GM12878 (cell line): ENCODE measurements around the gene SLC6A11. TPM values are rescaled to one million over a fixed set of nuclear protein-coding genes. Genes with fewer than 3 reads are reported as not detected.

Experiments
- ATAC-seq: fragments of 200-7000 bp; cut with Tn5 transposase; 3 replicates; pipeline ENCODE4 v1.9.1; 2020; ENCODE audit warnings: mild to moderate bottlenecking, moderate library complexity
- BruUV-seq: library from RNA; stranded (reverse); fragments of 400-500 nt; replicated peaks from 2 replicates; lab custom pipeline; 2021; lab: Mats Ljungman, UMichigan
- CTCF ChIA-PET: fragments of 300-600 bp; sonication (Branson Sonifier 250); formaldehyde crosslinking; extraction: SDS; loops from one replicate; lab custom pipeline; 2021; ENCODE audit warnings: inconsistent platforms; lab: Yijun Ruan, JAX
- POLR2A ChIA-PET: fragments of 350-600 bp; formaldehyde crosslinking; extraction: SDS; loops from one replicate; lab custom pipeline; 2021; ENCODE audit warnings: inconsistent platforms; lab: Charles Lee
- RAD21 ChIA-PET: fragments of 300-600 bp; sonication (Branson Sonifier 250); formaldehyde crosslinking; loops from one replicate; lab custom pipeline; 2023; ENCODE audit warnings: antibody characterized with exemption; ENCODE audit not compliant: unreplicated experiment; lab: Charles Lee
- SMC1A ChIA-PET: fragments of 300-600 bp; sonication (Branson Sonifier 250); formaldehyde crosslinking; loops from one replicate; lab custom pipeline; 2023; ENCODE audit not compliant: unreplicated experiment, uncharacterized antibody; lab: Charles Lee
- DNase-seq: peaks from one replicate; pipeline ENCODE4 v3.0.0-alpha.2; 2011; ENCODE audit warnings: low read depth, low spot score
- FAIRE-seq: peaks from 3 replicates; lab custom pipeline; 2011; peaks lifted over from hg19 to GRCh38; lab: Jason Lieb, UNC
- H2AFZ ChIP-seq: 2 replicates; pipeline ENCODE4 v1.6.0; 2011; ENCODE audit warnings: low read depth, low read length, control low read depth; ENCODE audit not compliant: control insufficient read depth
- H3K27ac ChIP-seq: 2 replicates; pipeline ENCODE4 v1.5.1; 2011; ENCODE audit warnings: control low read depth; ENCODE audit not compliant: control insufficient read depth, insufficient read depth
- H3K27me3 ChIP-seq, 2 experiments: replicated peaks in 1 of 2; 2 replicates each; pipeline versions ENCODE4 v1.6.0 to v1.6.1; 2011; ENCODE audit warnings: low read length in 1 of 2; ENCODE audit not compliant: control insufficient read depth in 2 of 2, insufficient read depth in 2 of 2
- H3K36me3 ChIP-seq, 2 experiments: 2 replicates each; pipeline ENCODE4 v1.5.1; 2011; ENCODE audit warnings: low read length in 1 of 2; ENCODE audit not compliant: control insufficient read depth in 2 of 2, insufficient read depth in 2 of 2
- H3K4me1 ChIP-seq: 2 replicates; pipeline ENCODE4 v1.6.1; 2011; ENCODE audit warnings: mild to moderate bottlenecking, low read length, moderate library complexity, mixed read lengths; ENCODE audit not compliant: control insufficient read depth, insufficient read depth
- H3K4me2 ChIP-seq: 2 replicates; pipeline ENCODE4 v1.6.0; 2011; ENCODE audit warnings: control low read depth; ENCODE audit not compliant: control insufficient read depth, insufficient read depth
- H3K4me3 ChIP-seq: fragments of 200-600 bp; sonication (generic); 2 replicates; pipeline ENCODE4 v1.5.1; 2016
- H3K79me2 ChIP-seq: 2 replicates; pipeline ENCODE4 v1.6.0; 2011; ENCODE audit warnings: low read length; ENCODE audit not compliant: control insufficient read depth, insufficient read depth
- H3K9ac ChIP-seq: 2 replicates; pipeline ENCODE4 v1.8.0; 2011; ENCODE audit warnings: low read length, control low read depth, mixed read lengths; ENCODE audit not compliant: control insufficient read depth, insufficient read depth
- H3K9me3 ChIP-seq: replicated peaks from 3 replicates; pipeline ENCODE4 v1.5.1; 2011; ENCODE audit warnings: mild to moderate bottlenecking, low read length; ENCODE audit not compliant: control insufficient read depth, insufficient read depth
- H4K20me1 ChIP-seq: 2 replicates; pipeline ENCODE4 v1.6.0; 2011; ENCODE audit not compliant: control insufficient read depth, insufficient read depth
- CBFB ChIP-seq: IDR thresholded peaks from 2 replicates; pipeline ENCODE4 v1.6.1; 2016; ENCODE audit warnings: antibody characterized with exemption, low read depth
- CUX1 ChIP-seq: IDR thresholded peaks from 2 replicates; pipeline ENCODE4 v1.6.1; 2012; ENCODE audit warnings: improper control_type of control experiment, low read depth, low read length; ENCODE audit not compliant: insufficient replicate concordance
- IKZF2 ChIP-seq, 2 experiments: fragments of 450-650 bp; IDR thresholded peaks; 2 replicates each; pipeline ENCODE4 v1.6.1; 2017; ENCODE audit warnings: mild to moderate bottlenecking in 2 of 2, moderate library complexity in 2 of 2
- KLF5 ChIP-seq: fragments of 450-650 bp; IDR thresholded peaks from 2 replicates; pipeline ENCODE4 v1.6.1; 2014; ENCODE audit warnings: mild to moderate bottlenecking; ENCODE audit not compliant: partially characterized antibody
- MEF2A ChIP-seq: IDR thresholded peaks from 2 replicates; pipeline ENCODE4 v1.6.1; 2011; ENCODE audit warnings: low read depth, mild to moderate bottlenecking, low read length, moderate library complexity; ENCODE audit not compliant: insufficient read depth
- MLLT1 ChIP-seq: fragments of 450-650 bp; IDR thresholded peaks from 2 replicates; pipeline ENCODE4 v1.6.1; 2016; ENCODE audit warnings: mild to moderate bottlenecking
- MTA2 ChIP-seq: fragments of 450-650 bp; IDR thresholded peaks from 2 replicates; pipeline ENCODE4 v1.6.1; 2016; ENCODE audit warnings: low read depth, mild to moderate bottlenecking, moderate library complexity
- POLR2AphosphoS2 ChIP-seq: IDR thresholded peaks from 2 replicates; pipeline ENCODE4 v1.6.1; 2011; ENCODE audit warnings: low read depth, mild to moderate bottlenecking, low read length, improper control_type of control experiment, moderate library complexity
- RB1 ChIP-seq: fragments of 450-650 bp; formaldehyde crosslinking; IDR thresholded peaks from 2 replicates; pipeline ENCODE4 v1.6.1; 2017; ENCODE audit warnings: mild to moderate bottlenecking, borderline replicate concordance
- SMAD5 ChIP-seq: IDR thresholded peaks from 2 replicates; pipeline ENCODE4 v1.6.1; 2016; ENCODE audit warnings: antibody characterized with exemption, low read depth
- SUPT20H ChIP-seq: IDR thresholded peaks from 2 replicates; pipeline ENCODE4 v1.6.1; 2011; ENCODE audit warnings: low read depth, mild to moderate bottlenecking, low read length, moderate library complexity, borderline replicate concordance; ENCODE audit not compliant: control insufficient read depth
- TAF1 ChIP-seq: IDR thresholded peaks from 2 replicates; pipeline ENCODE4 v1.6.1; 2011; ENCODE audit warnings: mild to moderate bottlenecking, low read depth, low read length, borderline replicate concordance
- TCF3 ChIP-seq: IDR thresholded peaks from 2 replicates; pipeline ENCODE4 v1.6.1; 2012; ENCODE audit warnings: low read depth, mild to moderate bottlenecking, low read length, borderline replicate concordance; ENCODE audit not compliant: insufficient read depth
- USF1 ChIP-seq: IDR thresholded peaks from 2 replicates; pipeline ENCODE4 v1.6.1; 2011; ENCODE audit warnings: borderline replicate concordance, low read depth, mild to moderate bottlenecking, moderate library complexity, mixed read lengths, low read length; ENCODE audit not compliant: insufficient read depth; ENCODE audit errors: extremely low read length
- ZNF207 ChIP-seq: fragments of 450-650 bp; IDR thresholded peaks from 2 replicates; pipeline ENCODE4 v1.6.1; 2014; ENCODE audit warnings: antibody characterized with exemption, mild to moderate bottlenecking, borderline replicate concordance
- ZNF217 ChIP-seq: fragments of 450-650 bp; IDR thresholded peaks from 2 replicates; pipeline ENCODE4 v1.6.1; 2017; ENCODE audit warnings: antibody characterized with exemption, mild to moderate bottlenecking
- WGBS: methylation state at CpG from one replicate; pipeline ENCODE4 v1.1.6; 2016; ENCODE audit warnings: low lambda C conversion rate; ENCODE audit not compliant: insufficient replicate concordance, insufficient coverage; ENCODE audit errors: missing lambda C conversion rate; 5-methylcytosine and 5-hydroxymethylcytosine counted together
- in situ Hi-C: fragments of 300-500 bp; cut with MboI; formaldehyde crosslinking; loops from 9 replicates; pipeline ENCODE4 v1.14.3; 2018; ENCODE audit warnings: mixed read lengths
- intact Hi-C: fragments of 100-400 bp; cut with micrococcal nuclease; formaldehyde crosslinking; loops from one replicate; pipeline ENCODE4 v1.14.2; 2022; ENCODE audit not compliant: unreplicated experiment
- polyA plus RNA-seq, 11 experiments: library from polyadenylated mRNA; depleted of rRNA in 4 of 11; unstranded in 6 of 11; stranded (reverse) in 5 of 11; fragments of >200 nt; fragmentation: Nextera tagmentation in 4 of 11; fragmentation: Illumina TruSeq in 1 of 11; extraction: Ambion mirVana in 4 of 11; extraction: Trizol in 1 of 11; gene quantifications; 1 replicate in 1 of 11; 2 replicates in 10 of 11; pipeline versions ENCODE4 v1.2.1 to v1.2.3, GENCODE V29; 2011 to 2016; ENCODE audit warnings: inconsistent platforms in 2 of 11, missing spikeins in 2 of 11, low read depth in 1 of 11
- total RNA-seq, 4 experiments: library from RNA; depleted of rRNA in 3 of 4; stranded (reverse); fragments of >200 nt in 3 of 4; fragmentation: Illumina TruSeq in 1 of 4; extraction: Trizol in 1 of 4; gene quantifications; 2 replicates each; pipeline versions ENCODE4 v1.2.1 to v1.2.3, GENCODE V29; 2013 to 2021

Gene SLC6A11
- total and polyA plus RNA-seq, 10 of the 15 experiments (the other 5 are each of a cell fraction or from before 2014, with no cell fraction given) = not detected

GRCh38 chr3:10845001-10845761, 29.2 kb downstream of the SLC6A11 start:
- DNase-seq (no peak), ATAC-seq (no peak), FAIRE-seq (no peak)
- POLR2A ChIA-PET = no interaction called here
- intact Hi-C loops = no loop called here
- in situ Hi-C loops = no loop called here
- BruUV-seq = no TSS peak
- Histone ChIP-seq H3K4me1 (peaks cover 3% of the 10 kb centered on the region), H3K9me3 (no peaks in the 10 kb centered on the region; the same call in 2 of the 3 replicates), H3K9ac (no peak overlapping the region), H4K20me1 (no peaks in the 10 kb centered on the region), H3K4me3 (no peak overlapping the region), H3K36me3 (no peaks in the 10 kb centered on the region), H3K27ac (no peak overlapping the region), H3K27me3 (no peaks in the 10 kb centered on the region), H3K4me2 (no peak overlapping the region; the same call in 1 of the 2 replicates), H3K79me2 (no peaks in the 10 kb centered on the region), H2AFZ (no peak overlapping the region)
- CTCF ChIA-PET = no interaction called here
- SMC1A ChIA-PET = no interaction called here
- RAD21 ChIA-PET = no interaction called here
- 19% methylated on average over 6 of the region's 6 CpGs for WGBS
- no peak for TF ChIP-seq SUPT20H
- no peak for TF ChIP-seq ZNF207
- TF ChIP-seq MEF2A = no peak
- TF ChIP-seq CBFB = no peak
- TF ChIP-seq USF1 = no peak
- no peak for TF ChIP-seq MTA2
- TF ChIP-seq IKZF2 (IDR thresholded peaks at IDR 0.05) = no peak
- no peak for TF ChIP-seq POLR2AphosphoS2
- TF ChIP-seq MLLT1 = no peak
- no peak for TF ChIP-seq RB1
- TF ChIP-seq SMAD5 = no peak
- TF ChIP-seq CUX1 = no peak
- TF ChIP-seq KLF5 = no peak
- no peak for TF ChIP-seq ZNF217
- no peak for TF ChIP-seq TCF3
- no peak for TF ChIP-seq TAF1
